Right ventricle myocardium inferior (tissue), 1 donor: Measurements from ENCODE around the gene PACS1. TPM values are rescaled to one million over a fixed set of nuclear protein-coding genes. Genes with fewer than 3 reads are reported as not detected.

Experiments used
- ATAC-seq: fragments of 200-7000 bp; cut with Tn5 transposase; one replicate; pipeline ENCODE4 v1.9.1; 2020; ENCODE audit warnings: mild to moderate bottlenecking, moderate library complexity
- DNase-seq: peaks from one replicate; pipeline ENCODE4 v3.0.0; 2021; ENCODE audit errors: missing footprints
- intact Hi-C: fragments of 100-400 bp; cut with DNase I; formaldehyde crosslinking; loops from one replicate; pipeline ENCODE4 v1.11.0; 2022
- total RNA-seq: library from RNA; stranded (reverse); fragmentation: NEBNext Ultra II Directional; extraction: Animal tissue kit (Norgen Biotek cat#: 25700); gene quantifications from one replicate; pipeline ENCODE4 v1.2.1, GENCODE V29; 2021
- donor health status: DM: no; HTN: yes; CAD: no; lungs with severe emphysema.

The PACS1 gene
- total RNA-seq, 1 donor from 2014 or later, result 50.7 TPM

DNA sequence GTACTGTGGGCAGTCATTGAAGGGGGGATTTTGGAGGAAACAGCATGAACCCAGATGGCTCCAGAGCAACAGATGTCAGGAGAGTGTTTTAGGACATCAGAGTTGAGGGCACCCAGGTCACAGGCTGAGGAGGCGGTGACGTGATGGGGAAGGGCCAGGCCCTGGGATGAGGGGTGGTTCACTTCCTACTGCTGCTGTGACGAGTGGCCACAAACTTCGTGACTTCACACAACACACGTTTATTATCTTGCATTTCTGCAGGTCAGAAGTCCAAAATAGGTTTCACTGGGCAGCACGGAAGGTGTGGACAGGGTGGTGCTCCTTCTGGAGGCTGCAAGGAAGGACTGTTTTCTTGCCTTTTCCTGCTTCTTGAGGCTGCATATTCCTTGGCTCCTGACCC, 120.7 kb downstream of the PACS1 start:
- DNase-seq (no peak), ATAC-seq (no peak)
- intact Hi-C loops, result no loop called here

DNA sequence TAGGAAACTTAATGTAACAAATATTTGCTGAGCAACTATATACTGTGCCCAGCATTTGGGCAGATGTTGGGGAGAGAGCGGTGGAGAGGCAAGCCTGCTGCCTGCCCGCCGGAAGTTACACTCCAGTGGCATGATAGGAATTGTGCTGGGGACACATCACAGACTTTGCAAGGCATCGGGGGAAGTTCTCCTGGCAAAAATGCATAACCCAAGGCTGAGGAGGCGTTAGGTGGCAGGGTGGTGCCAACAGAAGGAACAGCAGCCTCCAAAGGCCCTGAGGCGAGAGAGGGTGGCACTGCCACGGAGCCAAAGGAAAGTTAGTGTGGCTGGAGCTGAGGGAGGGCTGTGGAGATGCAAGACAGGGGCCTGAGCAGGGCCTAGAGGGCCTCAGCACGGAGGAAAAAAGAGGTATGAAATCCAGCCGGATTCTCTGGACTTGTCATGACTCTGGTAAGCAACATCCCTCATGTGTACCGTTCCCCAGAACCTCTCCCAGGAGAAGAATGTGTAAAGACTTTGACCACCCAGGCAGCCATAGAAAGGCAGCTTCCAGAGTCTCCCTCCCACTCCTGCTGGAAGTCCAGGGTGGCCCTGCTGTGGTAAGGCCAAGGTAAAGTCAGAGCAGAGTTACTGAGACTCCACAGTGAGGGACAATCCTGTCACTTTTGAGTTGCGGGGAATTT, 122.2 kb downstream of the PACS1 start:
- DNase-seq (no peak), ATAC-seq (peak; percentile 44)
- intact Hi-C loops, result no loop called here

DNA sequence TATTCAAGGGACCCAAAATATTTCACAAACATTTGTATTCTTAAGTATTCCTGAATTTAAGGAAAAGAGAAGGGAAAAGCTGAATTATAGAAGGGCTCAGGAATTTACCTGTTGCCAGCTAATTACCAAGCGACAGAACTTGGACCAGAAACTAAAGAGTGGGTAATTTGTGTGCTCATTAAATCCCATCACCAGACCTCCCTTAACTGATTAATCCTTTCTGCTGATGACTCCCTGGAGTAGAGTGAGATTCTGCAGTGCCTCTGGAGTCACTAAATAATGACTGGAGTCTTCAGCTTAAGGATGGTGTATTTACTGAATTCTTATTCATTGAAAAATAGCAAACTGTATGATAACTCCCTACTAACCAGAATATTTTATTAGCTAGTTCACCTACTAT, 124.3 kb downstream of the PACS1 start:
- ATAC-seq, result no peak
- intact Hi-C loops, result no loop called here
- DNase-seq, result no peak

DNA sequence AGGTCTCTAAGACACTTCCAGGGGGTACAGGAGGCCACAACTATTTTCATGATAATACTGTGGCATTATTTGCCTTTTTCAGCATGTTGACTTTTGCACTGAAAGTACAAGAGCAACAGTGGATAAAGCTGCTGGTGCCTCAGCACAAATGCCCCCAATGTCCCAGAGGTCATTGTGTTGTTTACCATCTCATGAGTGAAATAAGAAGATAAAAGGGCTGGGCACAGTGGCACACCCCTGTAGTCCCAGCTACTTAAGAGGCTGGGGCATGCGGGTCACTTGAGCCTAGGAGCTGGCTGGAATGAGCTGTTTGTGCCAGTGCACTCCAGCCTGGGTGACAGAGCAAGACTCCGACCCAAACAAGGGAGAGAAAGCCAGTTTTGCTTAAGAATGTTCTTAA, 125.8 kb downstream of the PACS1 start:
- no peak for DNase-seq
- intact Hi-C loops, result no loop called here
- no peak for ATAC-seq

DNA sequence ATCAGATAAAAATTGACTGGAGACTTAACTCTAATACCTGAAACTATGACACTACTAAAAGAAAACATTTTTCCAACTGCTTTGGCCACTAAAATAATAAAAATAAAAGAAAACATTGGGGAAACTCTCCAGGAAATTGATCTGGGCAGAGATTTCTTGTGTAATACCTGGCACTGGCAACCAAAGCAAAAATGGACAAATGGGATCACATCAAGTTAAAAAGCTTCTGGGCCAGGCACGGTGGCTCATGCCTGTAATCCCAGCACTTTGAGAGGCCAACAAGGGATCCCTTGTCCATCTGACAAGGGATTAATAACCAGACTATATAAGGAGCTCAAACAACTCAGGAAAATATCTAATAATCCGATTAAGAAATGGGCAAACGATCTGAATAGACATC, 133.8 kb downstream of the PACS1 start:
- no peak for DNase-seq
- ATAC-seq, result no peak
- intact Hi-C loops, result no loop called here

DNA sequence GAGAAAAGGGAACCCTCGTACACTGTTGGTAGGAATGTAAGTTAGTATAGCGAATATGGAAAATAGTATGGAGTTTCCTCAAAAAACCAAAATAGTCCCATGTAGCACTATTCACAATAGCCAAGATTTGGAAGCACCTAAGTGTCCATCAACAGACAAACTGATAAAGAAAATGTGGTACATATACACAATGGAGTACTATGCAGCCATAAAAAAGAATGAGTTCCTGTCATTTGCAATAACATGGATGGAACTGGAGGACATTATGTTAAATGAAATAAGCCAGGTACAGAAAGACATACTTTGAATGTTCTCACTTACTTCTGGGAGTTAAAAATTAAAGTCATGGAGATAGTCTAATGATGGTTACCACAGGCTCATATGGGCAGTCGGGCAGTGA, 134.3 kb downstream of the PACS1 start:
- no peak for DNase-seq
- ATAC-seq, result no peak
- intact Hi-C loops, result no loop called here

DNA sequence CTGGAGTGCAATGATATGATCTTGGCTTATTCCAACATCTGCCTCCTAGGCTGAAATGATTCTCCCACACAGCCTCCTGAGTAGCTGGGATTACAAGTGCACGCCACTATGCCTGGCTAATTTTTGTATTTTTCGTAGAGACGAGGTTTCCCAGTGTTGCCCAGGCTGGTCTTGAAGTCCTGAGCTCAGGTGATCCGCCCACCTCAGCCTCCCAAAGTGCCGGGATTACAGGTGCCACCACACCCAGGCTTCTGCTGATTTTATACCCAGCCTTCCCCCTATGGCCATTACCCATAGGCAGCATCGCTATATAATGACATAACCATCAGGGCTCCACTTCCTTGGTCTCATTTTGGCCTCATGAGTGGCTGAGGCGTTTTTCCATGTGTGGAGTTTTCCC, 137.7 kb downstream of the PACS1 start:
- DNase-seq, result no peak
- no peak for ATAC-seq
- intact Hi-C loops, result no loop called here

DNA sequence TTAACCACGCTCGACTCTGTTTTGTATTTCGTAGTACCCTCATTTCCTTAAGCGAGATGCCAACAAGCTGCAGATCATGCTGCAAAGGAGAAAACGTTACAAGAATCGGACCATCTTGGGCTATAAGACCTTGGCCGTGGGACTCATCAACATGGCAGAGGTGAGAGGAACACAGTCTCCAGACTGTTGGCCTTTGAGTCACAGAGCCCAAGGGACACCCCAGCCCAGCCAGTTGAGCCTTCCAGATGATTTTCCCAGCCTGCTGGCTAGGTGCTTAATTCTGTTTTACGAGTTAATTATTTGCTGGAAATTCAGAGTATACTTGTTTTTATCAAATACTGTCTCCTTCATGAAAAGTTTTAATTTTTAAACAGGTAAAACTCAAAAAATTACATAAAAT, 141.0 kb downstream of the PACS1 start:
- ATAC-seq (no peak), DNase-seq (no peak)
- intact Hi-C loops, result no loop called here

DNA sequence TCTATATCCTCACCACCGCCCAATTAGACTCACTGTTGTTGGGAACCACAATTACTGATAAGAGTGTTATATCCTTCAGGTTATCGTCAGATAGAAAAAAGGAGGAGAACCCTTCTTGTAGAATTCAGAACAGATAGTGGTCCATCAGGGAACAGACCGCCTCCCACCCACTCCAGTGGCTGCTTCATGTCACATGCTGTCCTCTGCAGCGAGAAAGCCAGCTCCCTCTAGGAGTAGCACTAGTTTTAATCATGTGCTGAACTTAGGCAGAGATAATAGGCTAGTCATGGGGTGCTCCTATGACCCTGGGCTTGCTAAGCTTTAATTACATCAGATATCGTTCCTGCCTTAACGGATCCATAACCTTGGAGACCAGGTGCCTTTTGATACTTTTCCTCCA, 146.8 kb downstream of the PACS1 start:
- ATAC-seq, result no peak
- intact Hi-C loops, result no loop called here
- DNase-seq, result no peak

DNA sequence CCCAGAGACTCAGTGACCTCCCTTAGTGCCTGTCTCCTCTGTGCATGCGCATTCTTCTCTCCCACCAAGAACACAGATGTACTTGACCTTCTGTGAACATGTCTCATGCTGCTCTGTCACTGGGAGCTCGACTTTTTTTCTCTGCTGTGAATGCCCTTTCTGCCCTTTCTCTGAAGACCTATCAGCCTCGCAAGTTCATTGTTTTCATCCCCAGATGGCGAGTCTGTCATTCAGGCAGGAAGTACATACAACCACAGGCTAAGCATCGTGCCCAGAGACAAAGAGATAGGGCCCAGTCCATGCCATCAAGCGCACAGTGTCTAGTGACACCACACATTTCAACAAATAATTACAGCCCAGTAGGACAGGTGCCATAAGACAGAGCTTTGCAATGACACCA, 148.0 kb downstream of the PACS1 start:
- intact Hi-C loops, result no loop called here
- no peak for DNase-seq
- no peak for ATAC-seq

DNA sequence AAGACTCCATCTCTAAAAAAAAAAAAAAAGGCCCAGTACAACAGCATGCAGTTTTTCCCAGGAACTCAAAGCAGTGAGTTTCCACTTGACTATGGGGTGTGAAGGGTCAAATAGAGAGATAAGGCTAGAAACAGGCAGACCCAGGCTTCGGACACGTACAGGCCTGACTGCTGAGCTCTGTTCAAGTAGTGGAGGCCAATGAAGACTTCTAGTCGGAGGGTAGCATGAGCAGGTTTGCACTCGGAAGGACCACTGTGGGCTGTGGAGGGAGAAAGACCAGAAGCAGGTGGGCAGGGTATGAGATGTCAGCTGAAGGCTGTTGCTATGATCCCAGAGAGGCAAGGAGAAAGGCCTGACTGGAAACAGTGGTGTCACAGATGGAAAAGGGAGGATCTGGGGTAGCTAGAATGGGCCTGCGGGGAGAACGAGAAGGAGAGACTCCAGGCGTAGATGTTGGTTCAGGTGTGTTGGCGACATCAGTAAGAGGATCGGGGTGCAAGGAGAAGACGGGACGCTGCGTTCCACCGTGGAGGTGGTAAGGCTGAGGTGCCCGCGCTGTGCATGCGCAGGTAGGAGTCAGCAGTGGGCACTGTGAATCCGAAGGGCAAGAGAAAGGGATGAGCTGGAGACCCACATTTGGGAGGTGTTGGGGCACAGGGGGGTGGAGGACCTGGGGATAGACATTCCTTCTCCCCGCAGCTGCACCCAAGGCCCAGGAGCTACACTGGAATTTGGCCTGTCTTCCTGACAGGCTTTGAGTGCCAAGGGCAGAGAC, 149.0 kb downstream of the PACS1 start:
- DNase-seq (no peak), ATAC-seq (no peak)
- intact Hi-C loops, result no loop called here

DNA sequence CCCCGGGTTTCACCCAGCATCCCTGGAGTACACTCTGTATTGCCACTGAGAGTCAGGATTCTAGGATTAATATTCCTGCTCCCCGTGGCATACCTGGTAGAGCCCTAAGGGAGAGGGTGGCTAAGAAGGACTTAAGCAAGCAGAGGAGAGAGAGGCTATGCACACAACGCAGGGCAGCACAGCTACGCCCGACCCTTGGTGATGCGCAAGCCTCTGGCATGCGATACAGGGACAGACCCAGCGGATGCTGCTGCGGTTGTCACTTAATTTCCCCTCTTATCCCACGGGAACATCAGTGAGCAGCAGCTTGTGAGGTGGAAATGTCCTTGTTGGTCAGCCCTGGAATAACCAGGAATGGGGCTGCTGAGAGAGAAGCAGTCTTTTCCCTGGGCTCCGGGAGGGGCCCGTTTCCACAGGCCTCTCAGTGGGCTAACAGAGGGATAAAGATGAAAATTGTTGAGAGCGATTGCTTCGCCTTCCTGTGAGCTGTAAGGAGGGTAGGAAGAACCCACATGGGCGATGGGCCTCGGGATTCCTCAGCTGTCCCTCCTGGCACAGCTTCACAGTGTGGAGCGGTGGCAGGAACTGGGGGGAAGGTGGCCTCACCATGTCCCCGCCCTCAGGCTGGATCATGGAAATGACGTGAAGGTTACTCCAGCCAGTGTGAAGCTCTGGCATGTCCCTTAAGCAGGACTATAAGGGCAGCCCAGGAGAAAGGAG, 149.9 kb downstream of the PACS1 start:
- ATAC-seq, result no peak
- intact Hi-C loops, result loop anchor here (5.0 kb wide), 1 partner anchor 117 kb away; the partner anchor contains the start of gene RIN1

DNA sequence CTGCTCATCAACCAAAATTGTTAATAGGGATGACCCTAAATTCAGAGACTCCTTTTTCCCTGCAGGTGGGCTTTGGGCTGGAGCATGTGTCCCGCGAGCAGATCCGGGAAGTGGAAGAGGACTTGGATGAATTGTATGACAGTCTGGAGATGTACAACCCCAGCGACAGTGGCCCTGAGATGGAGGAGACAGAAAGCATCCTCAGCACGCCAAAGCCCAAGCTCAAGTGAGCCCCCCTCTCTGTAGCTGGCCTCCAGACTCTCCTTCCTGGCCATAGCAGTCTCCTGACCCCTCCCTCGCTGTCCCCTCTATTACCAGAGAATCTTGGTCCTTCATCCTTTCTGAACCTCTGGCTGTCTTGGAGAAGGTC, 150.5 kb downstream of the PACS1 start:
- no peak for DNase-seq
- ATAC-seq, result no peak
- intact Hi-C loops, result loop anchor here (5.0 kb wide), 1 partner anchor 117 kb away; the partner anchor contains the start of gene RIN1

More for the DNA sequence above, 149.9 kb downstream of the PACS1 start:
- DNase-seq, result no peak

DNA sequence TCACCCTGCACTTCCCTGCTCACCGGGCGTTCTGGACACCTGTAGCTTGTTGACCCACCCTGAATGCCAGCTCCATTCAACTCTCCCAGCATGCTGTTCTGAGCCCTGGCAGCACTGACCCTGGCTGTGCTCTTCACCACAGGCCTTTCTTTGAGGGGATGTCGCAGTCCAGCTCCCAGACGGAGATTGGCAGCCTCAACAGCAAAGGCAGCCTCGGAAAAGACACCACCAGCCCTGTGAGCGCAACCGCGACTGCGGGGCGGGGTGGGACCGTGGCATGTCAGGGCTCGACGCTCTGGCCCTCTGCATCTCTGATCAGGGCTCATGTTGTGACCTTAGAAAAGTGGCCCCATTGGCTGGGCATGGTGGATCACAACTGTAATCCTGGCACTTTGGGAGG, 150.9 kb downstream of the PACS1 start:
- DNase-seq, result no peak
- intact Hi-C loops, result loop anchor here (5.0 kb wide), 1 partner anchor 116 kb away; the partner anchor contains the start of gene RIN1
- ATAC-seq, result no peak

DNA sequence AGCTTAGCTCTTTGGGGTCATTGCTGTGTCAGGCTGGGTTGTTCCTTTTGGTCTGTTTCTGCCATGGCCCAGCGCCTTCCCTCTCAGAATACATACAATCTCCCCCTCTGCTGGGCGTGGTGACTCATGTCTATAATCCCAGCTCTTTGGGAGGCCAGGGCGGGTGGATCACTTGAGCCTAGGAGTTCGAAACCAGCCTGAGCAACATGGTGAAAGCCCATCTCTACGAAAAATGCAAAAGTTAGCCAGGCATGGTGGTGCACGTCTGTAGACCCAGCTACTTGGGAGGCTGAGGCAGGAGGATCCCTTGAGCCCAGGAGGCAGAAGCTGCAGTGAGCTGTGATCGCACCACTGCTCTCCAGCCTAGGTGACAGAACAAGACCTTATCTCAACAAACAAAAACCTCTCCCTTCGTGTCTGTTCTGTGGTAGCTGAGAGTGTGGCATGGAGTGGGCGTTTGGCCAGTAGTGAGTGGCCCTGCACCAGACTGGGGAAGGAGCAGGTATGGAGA, 151.7 kb downstream of the PACS1 start:
- ATAC-seq, result no peak
- intact Hi-C loops, result loop anchor here (1.0 to 5.0 kb wide), 3 partner anchors 37 to 116 kb away; partner anchors contain the start of gene RIN1

DNA sequence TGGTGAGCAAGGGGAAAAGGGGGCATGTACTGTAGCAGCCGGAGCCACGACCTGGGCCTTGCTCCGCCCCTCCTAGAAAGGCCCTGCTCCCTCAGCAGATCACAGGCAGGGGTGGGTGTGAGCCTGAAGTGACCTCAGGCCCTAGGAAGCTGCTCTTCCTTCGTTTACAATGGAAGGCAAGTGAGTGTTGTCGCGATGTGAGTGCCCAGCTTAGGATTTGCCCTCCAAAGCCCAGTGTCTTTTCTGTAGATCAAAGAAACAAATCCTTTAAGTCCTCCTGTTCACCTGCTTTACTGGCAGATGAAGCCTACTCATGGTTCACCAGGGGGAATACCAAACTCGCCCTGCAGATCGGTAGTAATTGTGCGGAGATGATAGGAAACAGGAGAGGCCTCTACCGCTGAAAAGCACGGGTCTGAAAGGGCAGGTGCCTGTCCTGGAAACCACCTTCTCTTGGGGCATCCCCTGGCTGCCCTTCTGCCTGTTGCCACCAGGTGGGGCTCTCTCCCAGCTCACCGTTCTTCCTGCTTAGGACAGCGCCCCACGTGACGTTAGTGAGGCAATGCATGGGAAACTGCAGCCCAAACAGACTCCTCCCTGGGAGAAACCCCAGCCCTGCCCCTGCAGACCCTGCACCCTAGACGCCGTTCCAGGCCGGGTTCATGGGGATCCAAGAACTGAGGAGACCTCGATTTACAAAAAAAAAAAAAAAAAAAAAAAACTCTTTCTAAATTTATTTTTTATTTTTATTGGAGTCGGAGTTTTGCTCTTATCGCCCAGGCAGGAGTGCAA, 152.5 kb downstream of the PACS1 start:
- peak; percentile 96 for DNase-seq
- ATAC-seq, result peak; percentile 89
- intact Hi-C loops, result loop anchor here (1.0 to 5.0 kb wide), 3 partner anchors 36 to 115 kb away; partner anchors contain the start of gene RIN1

More for the DNA sequence above, 151.7 kb downstream of the PACS1 start:
- no peak for DNase-seq

DNA sequence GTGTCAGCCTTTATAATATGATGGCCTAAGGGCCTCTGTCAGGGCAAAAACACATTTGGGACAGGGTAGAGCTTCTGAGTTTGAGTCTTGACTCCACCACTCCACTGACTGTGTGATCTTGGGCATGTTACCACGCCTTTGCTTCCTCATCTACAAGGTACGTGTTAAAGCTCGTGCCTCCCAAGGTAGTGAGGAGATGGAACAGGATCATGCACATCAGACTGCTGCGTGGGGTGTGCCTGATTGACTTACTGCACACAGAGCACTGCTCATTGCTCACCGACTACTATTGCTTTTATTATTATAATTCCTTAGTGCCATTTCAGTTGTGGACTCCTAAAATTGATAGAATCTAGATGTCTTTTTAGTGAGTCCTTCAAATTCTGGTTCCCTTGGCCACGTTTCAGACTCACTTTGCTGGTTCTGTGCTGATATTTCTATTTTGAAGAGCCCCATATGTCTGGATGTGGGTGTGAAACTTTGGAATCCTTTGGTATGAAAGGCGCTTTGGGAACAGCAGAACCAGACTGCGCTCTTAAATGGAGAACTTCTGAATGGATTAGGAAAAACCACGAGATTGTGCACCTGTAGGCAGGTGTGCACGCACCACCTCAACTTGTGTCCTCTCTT, 154.3 kb downstream of the PACS1 start:
- DNase-seq (no peak), ATAC-seq (no peak)
- intact Hi-C loops, result loop anchor here (5.0 kb wide), 1 partner anchor 113 kb away; the partner anchor contains the start of gene RIN1

DNA sequence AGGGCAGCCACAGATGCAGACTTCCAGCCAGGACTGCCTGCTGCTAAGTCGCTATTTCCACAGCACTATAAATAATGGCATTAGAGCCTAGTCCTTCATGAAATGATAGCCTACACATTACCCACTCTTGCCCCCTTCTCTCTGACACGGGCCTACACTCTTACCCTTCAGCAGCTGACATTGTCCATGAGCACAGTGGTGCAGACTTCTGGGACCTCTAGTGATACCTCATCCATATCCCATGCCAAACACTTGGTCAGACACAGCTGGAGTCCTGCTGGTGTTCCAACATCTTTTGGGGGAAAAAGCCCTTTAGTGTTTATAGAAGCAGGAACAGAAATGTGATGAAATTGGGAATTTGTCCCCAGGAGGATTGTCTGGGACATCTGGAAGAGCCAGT, 155.0 kb downstream of the PACS1 start:
- DNase-seq (no peak), ATAC-seq (peak; percentile 47)
- intact Hi-C loops, result no loop called here
